Measurements from ENCODE around the gene ZNF467.

Gene ZNF467

GRCh38 chr7:149715476-149715875 is 57.9 kb downstream of the ZNF467 start:
- no peak for TF ChIP-seq ZFP30 (CRISPR knock-in tag; IDR thresholded peaks at IDR 0.05)
- no peak for TF ChIP-seq ZNF565 (CRISPR knock-in tag; conservative IDR thresholded peaks at IDR 0.05; ENCODE audit: low read depth)
- TF ChIP-seq CREB5 (CRISPR knock-in tag; IDR thresholded peaks at IDR 0.05; ENCODE audit: low read depth) = no peak
- TF ChIP-seq CSDC2 (CRISPR knock-in tag; IDR thresholded peaks at IDR 0.05) = no peak
- no peak for TF ChIP-seq ZC3H10 (CRISPR knock-in tag; IDR thresholded peaks at IDR 0.05)
- no peak for TF ChIP-seq PATZ1 (CRISPR knock-in tag; IDR thresholded peaks at IDR 0.05; ENCODE audit: borderline replicate concordance)
- ATAC-seq = peak; percentile 4

- ATAC-seq = peak; percentile 41
- no peak for TF ChIP-seq ESRRG (CRISPR knock-in tag; IDR thresholded peaks at IDR 0.05)
- TF ChIP-seq BACH2 (CRISPR knock-in tag; IDR thresholded peaks at IDR 0.05; ENCODE audit: borderline replicate concordance) = no peak
- no peak for TF ChIP-seq POU6F1 (CRISPR knock-in tag; IDR thresholded peaks at IDR 0.05; ENCODE audit: borderline replicate concordance, low read depth)
- TF ChIP-seq ZC3H10 (CRISPR knock-in tag; IDR thresholded peaks at IDR 0.05) = no peak
- no peak for TF ChIP-seq RARB (CRISPR knock-in tag; IDR thresholded peaks at IDR 0.05)
- TF ChIP-seq ZFP30 (CRISPR knock-in tag; IDR thresholded peaks at IDR 0.05) = no peak
- no peak for TF ChIP-seq SNAI2 (CRISPR knock-in tag; IDR thresholded peaks at IDR 0.05)
- no peak for TF ChIP-seq TCF4 (CRISPR knock-in tag; IDR thresholded peaks at IDR 0.05; ENCODE audit: borderline replicate concordance)
- TF ChIP-seq ZNF565 (CRISPR knock-in tag; conservative IDR thresholded peaks at IDR 0.05; ENCODE audit: low read depth) = no peak
- TF ChIP-seq PPARA (CRISPR knock-in tag; IDR thresholded peaks at IDR 0.05; ENCODE audit: borderline replicate concordance) = no peak
- no peak for TF ChIP-seq ZNF8 (CRISPR knock-in tag; IDR thresholded peaks at IDR 0.05)
- no peak for TF ChIP-seq TSHZ2 (CRISPR knock-in tag; IDR thresholded peaks at IDR 0.05)
- TF ChIP-seq PATZ1 (CRISPR knock-in tag; IDR thresholded peaks at IDR 0.05; ENCODE audit: borderline replicate concordance) = no peak
- no peak for TF ChIP-seq ZFP3 (CRISPR knock-in tag; IDR thresholded peaks at IDR 0.05)
These were observed 58.4 kb downstream of the ZNF467 start for GRCh38 chr7:149714910-149715471.

Measured in SK-N-SH treated with all-trans-retinoic acid at 6 μM for 48 hours (cell line).